ENCODE results near the gene TMEM232.

- no peak for TF ChIP-seq CTCF (IDR thresholded peaks at IDR 0.05)
- no peak for TF ChIP-seq POLR2A (IDR thresholded peaks at IDR 0.05; ENCODE audit: low read depth)
Observed at GRCh38 chr5:110687485-110687884, 39.0 kb downstream of the TMEM232 start.
